ENCODE results near the gene CABLES2. TPM values are rescaled to one million over a fixed set of nuclear protein-coding genes. Genes with fewer than 3 reads are reported as not detected.

CABLES2 gene
- total and polyA plus RNA-seq, 2 donors (not counting 3 experiments of a cell fraction or from before 2014, with no cell fraction given) = 7.8 to 9.9 TPM

- Histone ChIP-seq H3K9me1 (replicated peaks; ENCODE audit: control insufficient read depth, extremely low read depth, insufficient read depth, low read length) (no peaks in the 10 kb centered on the region), H3K9me3 (replicated peaks; ENCODE audit: control insufficient read depth, insufficient read depth, low read length) (no peaks in the 10 kb centered on the region), H3K4me3 (replicated peaks in 1 of 3; ENCODE audit: insufficient read depth in 1 of 3, low read depth in 1 of 3, low read length in 3 of 3) (no peak overlapping the region), H3K4me1 (ENCODE audit: control insufficient read depth, extremely low read depth, insufficient read depth, low read length) (no peaks in the 10 kb centered on the region), H3K4me2 (ENCODE audit: insufficient read depth, low read length) (no peak overlapping the region), H4K20me1 (replicated peaks; ENCODE audit: control insufficient read depth, extremely low read depth, insufficient read depth, low read length) (no peaks in the 10 kb centered on the region), H3K27me3 (ENCODE audit: control insufficient read depth in 2 of 2, insufficient read depth in 2 of 2, low read length in 2 of 2) (peaks cover 8 to 13% of the 10 kb centered on the region in 2 experiments), H3K79me2 (ENCODE audit: control insufficient read depth, insufficient read depth, low read length) (no peaks in the 10 kb centered on the region), H2AFZ (ENCODE audit: low read depth, low read length) (no peak overlapping the region), H3K36me3 (ENCODE audit: control insufficient read depth in 2 of 2, extremely low read depth in 1 of 2, insufficient read depth in 2 of 2, low read length in 2 of 2) (no peaks in the 10 kb centered on the region), H3K27ac (ENCODE audit: insufficient read depth, low read depth, low read length) (no peak overlapping the region), H3K9ac (replicated peaks; ENCODE audit: extremely low read depth, insufficient read depth, low read length) (no peak overlapping the region)
- no peak for TF ChIP-seq POLR2A (IDR thresholded peaks at IDR 0.05; ENCODE audit: low read depth, low read length)
- no peak for TF ChIP-seq JUN (IDR thresholded peaks at IDR 0.05; ENCODE audit: borderline replicate concordance, insufficient read depth, insufficient read length, low read depth)
- no peak for TF ChIP-seq CTCF (IDR thresholded peaks at IDR 0.05; ENCODE audit: extremely low read depth in 1 of 2, insufficient read depth in 1 of 2, low read depth in 1 of 2, low read length in 2 of 2)
- TF ChIP-seq FOS (IDR thresholded peaks at IDR 0.05; ENCODE audit: borderline replicate concordance, insufficient read depth, low read length) = no peak
- no peak for TF ChIP-seq EZH2 (IDR thresholded peaks at IDR 0.05; ENCODE audit: borderline replicate concordance, low read depth, low read length, severe bottlenecking)
- no peak for TF ChIP-seq MAX (IDR thresholded peaks at IDR 0.05; ENCODE audit: insufficient read depth, insufficient read length)
- no peak for TF ChIP-seq GATA2 (IDR thresholded peaks at IDR 0.05; ENCODE audit: insufficient read depth, insufficient read length, low read depth, low read length)
- no peak for TF ChIP-seq POLR2AphosphoS5 (IDR thresholded peaks at IDR 0.05; ENCODE audit: insufficient read depth, low read depth, low read length)
- TF ChIP-seq MYC (IDR thresholded peaks at IDR 0.05; ENCODE audit: low read depth, low read length) = no peak
- dilution Hi-C loops (cut with MboI; ENCODE audit: extremely low pct_ligation_motif_present, low sequenced_read_pairs) (no loop called here), intact Hi-C loops (cut with micrococcal nuclease) (no loop called here)
- BruUV-seq (replicated peaks) = no TSS peak
- CTCF ChIA-PET = no interaction called here
- FAIRE-seq (no peak), DNase-seq (ENCODE audit: low read depth, low spot score) (no peak)
- POLR2A ChIA-PET = no interaction called here
Measured at GRCh38 chr20:62439218-62439617, 32.1 kb upstream of the CABLES2 start.
